ENCODE measurements around the gene PAPLN.

DNA sequence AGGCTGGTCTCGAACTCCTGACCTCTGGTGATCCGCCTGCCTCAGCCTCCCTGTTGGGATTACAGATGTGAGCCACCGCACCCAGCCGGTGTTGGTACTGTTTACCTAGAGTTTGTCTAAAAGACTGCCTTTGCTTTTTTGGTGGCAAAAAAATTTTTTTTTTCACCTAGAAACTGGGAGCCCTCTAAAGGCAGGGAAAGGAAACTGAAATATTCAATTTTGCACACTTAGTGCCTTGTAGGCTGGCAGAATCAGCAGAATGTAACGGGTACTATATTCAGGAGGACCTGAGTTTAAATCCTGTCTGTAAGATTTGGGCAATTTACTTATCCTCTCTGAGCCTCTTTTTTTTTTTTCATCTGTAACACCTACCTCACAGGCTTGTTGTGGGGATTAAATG, 43.6 kb downstream of the PAPLN start:
- TF ChIP-seq, protein P1, sequence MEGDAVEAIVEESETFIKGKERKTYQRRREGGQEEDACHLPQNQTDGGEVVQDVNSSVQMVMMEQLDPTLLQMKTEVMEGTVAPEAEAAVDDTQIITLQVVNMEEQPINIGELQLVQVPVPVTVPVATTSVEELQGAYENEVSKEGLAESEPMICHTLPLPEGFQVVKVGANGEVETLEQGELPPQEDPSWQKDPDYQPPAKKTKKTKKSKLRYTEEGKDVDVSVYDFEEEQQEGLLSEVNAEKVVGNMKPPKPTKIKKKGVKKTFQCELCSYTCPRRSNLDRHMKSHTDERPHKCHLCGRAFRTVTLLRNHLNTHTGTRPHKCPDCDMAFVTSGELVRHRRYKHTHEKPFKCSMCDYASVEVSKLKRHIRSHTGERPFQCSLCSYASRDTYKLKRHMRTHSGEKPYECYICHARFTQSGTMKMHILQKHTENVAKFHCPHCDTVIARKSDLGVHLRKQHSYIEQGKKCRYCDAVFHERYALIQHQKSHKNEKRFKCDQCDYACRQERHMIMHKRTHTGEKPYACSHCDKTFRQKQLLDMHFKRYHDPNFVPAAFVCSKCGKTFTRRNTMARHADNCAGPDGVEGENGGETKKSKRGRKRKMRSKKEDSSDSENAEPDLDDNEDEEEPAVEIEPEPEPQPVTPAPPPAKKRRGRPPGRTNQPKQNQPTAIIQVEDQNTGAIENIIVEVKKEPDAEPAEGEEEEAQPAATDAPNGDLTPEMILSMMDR (conservative IDR thresholded peaks at IDR 0.05; ENCODE audit: low read depth, low read length) = no peak
- no peak for TF ChIP-seq EZH2 (IDR thresholded peaks at IDR 0.05; ENCODE audit: borderline replicate concordance, low read depth, low read length, poor library complexity, severe bottlenecking)
